Measurements from ENCODE around the gene NANOS2.

DNA sequence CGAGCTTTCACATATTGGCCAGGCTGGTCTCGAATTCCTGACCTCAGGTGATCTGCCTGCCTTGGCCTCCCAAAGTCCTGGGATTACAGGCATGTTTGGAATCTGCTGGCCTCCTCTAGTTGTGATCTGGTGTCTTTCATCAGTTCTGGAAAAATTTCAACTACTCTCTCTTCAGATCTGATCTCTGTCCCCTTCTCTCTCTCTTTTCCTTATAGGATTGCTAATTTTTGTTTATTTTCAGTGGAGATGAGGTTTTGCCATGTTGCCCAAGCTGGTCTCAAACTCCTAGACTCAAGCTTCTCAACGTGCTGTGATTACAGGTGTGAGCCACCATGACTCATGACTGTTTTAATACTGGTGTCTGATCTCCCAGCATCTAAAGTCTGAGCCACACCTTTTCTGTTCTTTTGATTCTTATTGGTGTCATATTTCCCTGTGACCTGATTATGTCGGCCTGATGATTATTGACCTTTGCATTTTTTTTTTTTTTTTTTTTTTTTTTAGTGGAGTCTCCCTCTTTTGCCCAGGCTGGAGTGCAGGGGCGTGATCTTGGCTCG is 10.4 kb upstream of the NANOS2 start:
- TF ChIP-seq, protein P1, sequence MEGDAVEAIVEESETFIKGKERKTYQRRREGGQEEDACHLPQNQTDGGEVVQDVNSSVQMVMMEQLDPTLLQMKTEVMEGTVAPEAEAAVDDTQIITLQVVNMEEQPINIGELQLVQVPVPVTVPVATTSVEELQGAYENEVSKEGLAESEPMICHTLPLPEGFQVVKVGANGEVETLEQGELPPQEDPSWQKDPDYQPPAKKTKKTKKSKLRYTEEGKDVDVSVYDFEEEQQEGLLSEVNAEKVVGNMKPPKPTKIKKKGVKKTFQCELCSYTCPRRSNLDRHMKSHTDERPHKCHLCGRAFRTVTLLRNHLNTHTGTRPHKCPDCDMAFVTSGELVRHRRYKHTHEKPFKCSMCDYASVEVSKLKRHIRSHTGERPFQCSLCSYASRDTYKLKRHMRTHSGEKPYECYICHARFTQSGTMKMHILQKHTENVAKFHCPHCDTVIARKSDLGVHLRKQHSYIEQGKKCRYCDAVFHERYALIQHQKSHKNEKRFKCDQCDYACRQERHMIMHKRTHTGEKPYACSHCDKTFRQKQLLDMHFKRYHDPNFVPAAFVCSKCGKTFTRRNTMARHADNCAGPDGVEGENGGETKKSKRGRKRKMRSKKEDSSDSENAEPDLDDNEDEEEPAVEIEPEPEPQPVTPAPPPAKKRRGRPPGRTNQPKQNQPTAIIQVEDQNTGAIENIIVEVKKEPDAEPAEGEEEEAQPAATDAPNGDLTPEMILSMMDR (IDR thresholded peaks at IDR 0.05): no peak
- TF ChIP-seq ZFX (IDR thresholded peaks at IDR 0.05; ENCODE audit: borderline replicate concordance): no peak

Data from 22Rv1 (cell line).